Renal cortical epithelial cell (primary cell): ENCODE measurements around the gene CSMD2. TPM values are rescaled to one million over a fixed set of nuclear protein-coding genes. Genes with fewer than 3 reads are reported as not detected.
A peak's percentile ranks its signal among the peaks of the same experiment; 100 is the strongest.

Experiments
- DNase-seq: peaks from one replicate; pipeline ENCODE4 v3.0.0-alpha.2; 2011; ENCODE audit warnings: low read depth
- total RNA-seq: library from RNA; depleted of rRNA; stranded (reverse); fragments of >200 nt; gene quantifications from 2 replicates; pipeline ENCODE4 v1.2.3, GENCODE V29; 2014

The CSMD2 gene
- total RNA-seq, 1 donor from 2014 or later: 0.55 TPM

GRCh38 chr1:33860671-33861070, 304.4 kb downstream of the CSMD2 start:
- no peak for DNase-seq

- no peak for DNase-seq
Observed at GRCh38 chr1:33854091-33854490, 310.9 kb downstream of the CSMD2 start.

GRCh38 chr1:33853431-33853830, 311.6 kb downstream of the CSMD2 start:
- DNase-seq: no peak

GRCh38 chr1:33852711-33853110, 312.3 kb downstream of the CSMD2 start:
- DNase-seq: no peak

GRCh38 chr1:33850481-33850880, 314.5 kb downstream of the CSMD2 start:
- no peak for DNase-seq

GRCh38 chr1:33849211-33849610, 315.8 kb downstream of the CSMD2 start:
- DNase-seq: no peak

- DNase-seq: no peak
Observed at GRCh38 chr1:33848205-33848937, 316.7 kb downstream of the CSMD2 start.

GRCh38 chr1:33846861-33847260, 318.2 kb downstream of the CSMD2 start:
- DNase-seq: no peak

- no peak for DNase-seq
Observed at GRCh38 chr1:33844166-33844565, 320.9 kb downstream of the CSMD2 start.

- no peak for DNase-seq
Observed at GRCh38 chr1:33842348-33842747, 322.7 kb downstream of the CSMD2 start.

GRCh38 chr1:33841494-33841893, 323.5 kb downstream of the CSMD2 start:
- DNase-seq: peak; percentile 56

GRCh38 chr1:33837635-33838034, 327.4 kb downstream of the CSMD2 start:
- no peak for DNase-seq

GRCh38 chr1:33836911-33837310, 328.1 kb downstream of the CSMD2 start:
- DNase-seq: peak; percentile 36

- no peak for DNase-seq
Observed at GRCh38 chr1:33828654-33829053, 336.4 kb downstream of the CSMD2 start.

GRCh38 chr1:33828059-33828458, 337.0 kb downstream of the CSMD2 start:
- no peak for DNase-seq

GRCh38 chr1:33826711-33827110, 338.3 kb downstream of the CSMD2 start:
- DNase-seq: no peak

GRCh38 chr1:33826311-33826710, 338.7 kb downstream of the CSMD2 start:
- no peak for DNase-seq

- no peak for DNase-seq
Observed at GRCh38 chr1:33825506-33825905, 339.5 kb downstream of the CSMD2 start.

- DNase-seq: no peak
Observed at GRCh38 chr1:33824971-33825370, 340.1 kb downstream of the CSMD2 start.

- DNase-seq: no peak
Observed at GRCh38 chr1:33824321-33824720, 340.7 kb downstream of the CSMD2 start.

GRCh38 chr1:33823830-33824229, 341.2 kb downstream of the CSMD2 start:
- no peak for DNase-seq

GRCh38 chr1:33823401-33823800, 341.6 kb downstream of the CSMD2 start:
- no peak for DNase-seq

- DNase-seq: no peak
Observed at GRCh38 chr1:33822396-33822795, 342.6 kb downstream of the CSMD2 start.

- DNase-seq: no peak
Observed at GRCh38 chr1:33821291-33821690, 343.7 kb downstream of the CSMD2 start.
